HG02943 (cell line): ENCODE measurements around the gene U2AF2.
A peak's percentile ranks its signal among the peaks of the same experiment; 100 is the strongest.

Experiments
- ATAC-seq: cut with Tn5 transposase; IDR thresholded peaks from one replicate; pipeline ENCODE4 v1.9.1; 2021; ENCODE audit warnings: mild to moderate bottlenecking, low read depth, moderate library complexity; ENCODE audit not compliant: unreplicated experiment

U2AF2 gene

DNA sequence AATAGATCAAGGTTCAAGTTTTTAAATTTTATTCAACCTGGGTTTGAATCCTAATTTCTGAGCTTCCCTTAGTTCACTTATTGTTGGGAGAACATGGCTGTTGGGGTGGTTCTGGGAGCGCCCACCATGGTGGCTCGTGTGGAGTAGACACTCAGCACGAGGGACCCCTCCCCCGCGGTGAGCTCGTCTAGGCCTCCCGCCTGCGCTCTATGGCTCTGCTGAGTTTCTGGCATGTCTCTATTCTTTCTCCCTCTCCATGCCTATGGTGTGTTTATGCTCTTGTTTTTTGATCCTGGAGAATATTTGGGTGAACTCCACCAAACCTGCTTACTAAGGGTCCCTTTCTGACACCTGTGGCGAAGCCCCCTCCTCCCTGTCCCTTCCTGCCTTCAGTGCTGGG, 18.6 kb downstream of the U2AF2 start:
- no peak for ATAC-seq

DNA sequence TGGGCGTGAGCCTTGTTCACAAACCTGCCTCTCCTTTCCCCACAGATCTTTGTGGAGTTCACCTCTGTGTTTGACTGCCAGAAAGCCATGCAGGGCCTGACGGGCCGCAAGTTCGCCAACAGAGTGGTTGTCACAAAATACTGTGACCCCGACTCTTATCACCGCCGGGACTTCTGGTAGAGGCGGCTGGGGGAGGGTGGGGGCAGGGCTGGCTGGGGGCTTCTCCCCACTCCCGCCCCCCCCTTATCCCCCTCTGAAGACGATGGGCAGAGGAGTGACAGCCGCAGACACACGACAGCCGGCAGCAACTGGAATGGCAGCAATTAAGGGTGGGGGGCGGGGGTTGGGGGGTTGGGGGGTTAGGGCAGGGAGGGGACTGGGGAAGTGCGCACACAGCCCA, 19.1 kb downstream of the U2AF2 start:
- ATAC-seq, result no peak

DNA sequence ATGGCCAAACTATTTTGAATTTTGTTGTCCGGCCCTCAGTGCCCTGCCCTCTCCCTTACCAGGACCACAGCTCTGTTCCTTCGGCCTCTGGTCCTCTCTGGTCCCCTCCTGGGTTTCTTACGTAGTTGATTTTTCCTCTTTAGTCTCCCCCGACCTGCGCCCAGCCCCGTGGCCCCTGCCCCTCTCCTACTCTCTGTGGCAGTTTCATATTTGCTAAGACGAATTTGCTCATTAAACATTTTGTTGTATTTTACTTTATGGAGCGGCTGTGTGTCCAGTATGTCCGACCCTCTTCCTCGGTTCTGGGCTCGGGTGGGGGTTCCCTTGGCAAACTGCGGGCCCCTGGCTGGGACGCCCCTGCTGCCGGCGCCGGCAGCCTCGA, 19.6 kb downstream of the U2AF2 start:
- no peak for ATAC-seq

DNA sequence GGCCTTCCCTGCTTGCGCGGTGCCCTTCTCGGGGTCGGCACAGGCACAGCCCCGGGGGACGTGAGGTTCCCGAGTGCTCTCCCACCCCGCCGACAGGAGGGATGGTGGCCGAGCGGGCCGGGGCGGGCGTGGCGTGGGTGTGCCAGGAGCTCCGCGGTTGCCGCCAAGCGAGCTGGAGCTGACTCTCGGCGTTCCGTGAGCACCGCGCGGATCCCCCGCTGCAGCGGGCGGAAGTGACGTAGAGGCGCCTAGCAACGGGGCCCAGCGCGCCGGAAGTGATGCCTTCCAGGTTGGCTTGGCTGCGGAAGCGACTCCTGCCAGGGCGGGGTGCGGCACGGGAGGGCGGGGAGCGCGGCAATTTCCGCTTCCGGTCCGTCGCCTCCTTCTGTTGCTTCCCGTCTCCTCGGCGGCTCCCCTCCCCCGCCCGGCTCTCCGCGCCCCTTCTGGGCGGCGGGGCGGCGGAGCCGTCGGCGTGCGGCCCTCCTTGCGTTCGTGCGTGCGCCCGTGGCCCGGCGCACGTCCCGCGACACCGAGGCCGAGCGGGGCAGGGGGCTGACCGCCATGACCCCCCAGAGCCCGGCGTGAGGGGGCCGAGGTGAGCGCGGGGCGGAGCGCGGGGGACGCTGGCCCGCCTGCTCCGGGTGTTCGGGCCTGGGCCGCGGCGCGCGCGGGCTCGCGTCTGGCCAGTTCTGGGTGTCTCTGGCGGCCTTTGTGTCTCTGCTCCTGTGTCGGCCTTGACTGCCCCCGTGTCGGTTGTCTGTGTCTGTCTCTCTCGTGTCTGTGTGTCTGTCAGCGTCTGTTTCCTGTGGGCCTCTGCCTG, 20.2 kb downstream of the U2AF2 start, which contains the start of gene EPN1:
Gene EPN1, plus strand, starts transcription at position 386 of the 820 bp plus-strand sequence. CDS start 3,402 bp downstream, outside the sequence.
- ATAC-seq, result peak; percentile 50

DNA sequence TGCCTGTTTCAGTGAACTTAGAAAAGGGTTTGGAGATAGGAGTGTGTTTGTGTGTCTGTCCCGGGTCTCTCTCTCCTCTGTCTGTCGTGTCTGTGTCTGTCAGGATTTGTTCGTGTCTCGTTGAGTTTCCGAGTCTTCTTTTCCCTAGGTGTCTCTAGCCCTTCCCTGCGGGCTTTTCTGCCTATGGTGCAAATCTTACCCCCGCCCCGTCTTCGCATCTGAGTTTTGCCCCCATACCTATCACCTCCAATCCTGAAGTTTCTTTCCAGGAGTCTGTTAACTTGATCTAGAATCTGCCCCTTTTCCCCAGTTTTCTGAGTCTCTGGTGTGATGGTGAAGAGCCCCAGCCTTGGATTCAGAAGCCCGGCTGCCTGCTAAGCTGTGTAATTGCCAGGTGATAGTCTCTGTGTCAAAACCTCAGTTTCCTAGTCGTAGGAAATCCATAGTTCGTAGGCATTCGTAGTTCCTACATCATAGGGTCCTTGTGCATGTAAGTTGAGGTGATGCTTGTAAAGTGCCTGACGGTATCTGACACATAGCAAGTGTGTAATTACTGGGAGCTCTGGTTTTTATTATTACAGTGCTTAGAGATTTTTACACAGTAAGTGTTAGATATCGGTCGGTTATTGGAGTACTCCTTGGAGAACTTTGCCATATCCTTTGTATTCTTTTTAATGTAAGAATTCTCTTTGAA, 21.0 kb downstream of the U2AF2 start:
- ATAC-seq, result no peak

DNA sequence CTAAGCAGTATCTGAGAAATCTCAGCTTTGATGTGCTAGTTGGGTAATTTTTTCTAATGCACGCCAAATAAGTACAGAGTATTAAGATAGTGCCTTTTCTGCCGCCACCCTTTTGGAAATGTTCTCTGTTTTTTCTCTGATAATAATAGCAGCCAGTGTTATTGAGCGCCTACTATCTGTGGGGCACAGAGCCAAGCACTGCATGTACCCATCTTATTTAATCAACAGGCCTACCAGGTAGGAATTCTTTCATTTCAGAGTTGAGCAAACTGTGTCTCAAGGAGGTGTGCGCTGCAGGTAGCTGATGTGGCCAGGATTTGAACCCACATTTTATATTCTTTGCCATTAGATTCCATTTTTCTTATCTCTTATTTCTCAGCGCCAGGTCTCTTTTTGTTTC, 21.5 kb downstream of the U2AF2 start:
- ATAC-seq, result no peak

DNA sequence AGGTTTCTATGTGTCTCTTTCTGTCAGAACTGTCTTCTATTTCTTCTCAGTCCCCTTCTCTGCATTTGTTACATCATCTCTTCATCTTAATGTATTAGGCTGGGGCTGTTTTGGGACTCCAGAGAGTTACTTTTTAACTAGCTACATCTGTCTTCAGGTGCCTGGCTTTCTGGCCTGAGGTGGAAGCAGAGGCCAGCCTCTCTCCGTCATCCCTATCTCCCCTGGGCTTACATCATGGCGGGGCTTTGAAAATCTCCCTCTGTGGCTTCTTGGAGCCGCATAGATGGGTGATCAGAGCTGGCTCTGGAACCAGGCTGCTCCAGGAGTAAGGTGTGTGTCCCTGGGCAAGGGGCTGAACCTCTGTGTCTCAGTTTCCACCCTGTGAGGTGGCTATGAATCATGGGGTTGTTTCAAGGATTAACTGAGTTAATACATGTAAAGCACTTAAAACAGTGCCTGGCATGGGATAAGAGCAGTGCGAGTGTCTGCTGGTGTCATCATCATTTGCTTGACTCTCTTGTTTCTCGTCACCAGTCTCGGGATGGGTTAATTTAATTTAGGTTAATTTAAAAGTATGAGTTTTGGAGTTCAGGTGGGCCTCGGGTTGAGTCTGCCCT, 22.2 kb downstream of the U2AF2 start:
- no peak for ATAC-seq

DNA sequence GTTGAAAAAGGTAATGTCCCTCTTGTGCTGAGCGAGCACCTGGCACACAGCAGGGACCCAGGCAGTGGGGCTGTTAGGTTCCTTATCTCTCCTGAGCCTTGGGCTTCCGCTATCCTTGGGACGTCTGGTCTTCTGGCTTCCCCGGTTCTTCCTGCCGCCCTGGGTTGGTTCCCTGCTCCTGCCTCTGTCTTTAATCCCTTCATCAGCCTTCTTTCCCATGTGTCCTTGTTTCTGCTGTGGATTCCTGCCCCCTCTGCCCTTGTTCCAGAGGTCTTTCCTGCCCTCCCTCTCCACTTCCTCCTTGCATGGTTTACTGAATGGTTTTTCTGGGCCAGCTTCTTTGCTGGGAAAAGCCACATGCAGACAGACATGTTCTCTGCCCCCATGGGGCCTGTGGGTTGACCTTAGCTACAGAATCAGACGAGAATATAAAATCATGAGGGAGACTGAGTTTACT, 22.8 kb downstream of the U2AF2 start:
- ATAC-seq, result no peak

DNA sequence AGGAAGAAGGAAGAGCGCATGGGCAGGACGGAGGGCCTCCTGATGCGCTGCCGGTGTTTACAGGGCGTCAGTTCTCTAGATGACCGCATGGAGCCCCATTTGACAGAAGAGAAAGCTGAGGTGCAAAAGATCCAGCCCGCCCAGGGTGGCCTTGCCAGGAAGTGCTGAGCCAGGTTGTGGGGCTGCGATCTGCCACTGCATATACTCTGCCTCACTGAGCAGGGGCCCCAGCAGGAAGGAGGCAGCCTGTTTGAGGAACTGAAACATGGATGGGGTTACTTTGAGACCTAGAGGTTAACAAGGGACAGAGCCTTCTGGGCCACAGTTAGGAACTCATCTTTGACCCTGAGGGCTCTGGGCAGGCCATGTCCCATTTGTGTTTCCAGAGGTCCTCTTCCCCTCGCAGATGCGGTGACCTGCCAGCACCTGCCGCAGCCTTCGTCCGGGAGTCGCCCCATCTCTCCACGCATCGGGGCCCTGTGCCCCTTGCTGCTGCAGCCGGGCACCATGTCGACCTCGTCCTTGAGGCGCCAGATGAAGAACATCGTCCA, 23.4 kb downstream of the U2AF2 start:
- ATAC-seq, result peak; percentile 63

DNA sequence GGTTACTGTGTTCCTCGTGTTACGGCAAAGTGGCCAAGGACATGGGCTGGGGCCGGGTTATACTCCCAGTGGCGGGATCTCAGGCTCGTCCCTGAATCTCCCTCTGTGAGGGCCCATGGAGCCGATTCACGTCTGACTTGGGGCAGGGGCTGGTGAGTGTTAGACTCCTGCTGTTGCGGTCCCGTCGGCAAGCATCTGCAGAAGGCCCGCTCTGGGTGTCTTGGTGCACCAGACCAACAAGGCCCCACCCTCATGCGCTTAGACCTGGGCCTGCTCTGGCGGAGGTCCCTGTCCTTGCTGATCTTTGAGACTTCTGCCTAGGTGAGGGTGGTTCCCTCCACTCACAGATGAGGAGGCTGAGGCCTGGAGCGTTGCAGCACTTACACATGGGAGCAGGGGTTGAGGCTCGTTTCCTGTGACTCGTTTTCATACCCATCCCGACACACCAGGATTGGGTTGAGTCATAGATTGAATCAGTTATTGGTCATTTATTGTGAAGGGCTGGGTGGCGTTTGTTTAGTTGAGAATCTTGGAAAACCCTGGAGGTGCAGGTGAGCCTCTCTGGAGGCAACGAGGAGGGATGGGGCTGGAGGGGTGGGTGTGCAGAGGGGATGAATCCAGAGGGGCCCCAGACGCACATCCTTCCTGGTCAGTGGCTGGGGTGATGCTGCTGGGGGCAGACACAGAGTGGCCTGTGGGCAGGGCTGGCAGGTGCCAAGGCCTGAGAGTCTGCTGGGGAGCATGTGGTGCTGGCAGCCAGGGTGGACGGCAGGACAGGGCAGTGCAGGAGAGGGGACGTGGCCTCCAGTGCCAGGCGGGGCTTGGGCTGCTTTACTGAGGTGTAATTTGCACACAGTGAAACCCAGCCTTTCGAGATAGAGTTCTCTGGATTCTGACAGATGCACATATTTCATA, 24.8 kb downstream of the U2AF2 start:
- no peak for ATAC-seq

DNA sequence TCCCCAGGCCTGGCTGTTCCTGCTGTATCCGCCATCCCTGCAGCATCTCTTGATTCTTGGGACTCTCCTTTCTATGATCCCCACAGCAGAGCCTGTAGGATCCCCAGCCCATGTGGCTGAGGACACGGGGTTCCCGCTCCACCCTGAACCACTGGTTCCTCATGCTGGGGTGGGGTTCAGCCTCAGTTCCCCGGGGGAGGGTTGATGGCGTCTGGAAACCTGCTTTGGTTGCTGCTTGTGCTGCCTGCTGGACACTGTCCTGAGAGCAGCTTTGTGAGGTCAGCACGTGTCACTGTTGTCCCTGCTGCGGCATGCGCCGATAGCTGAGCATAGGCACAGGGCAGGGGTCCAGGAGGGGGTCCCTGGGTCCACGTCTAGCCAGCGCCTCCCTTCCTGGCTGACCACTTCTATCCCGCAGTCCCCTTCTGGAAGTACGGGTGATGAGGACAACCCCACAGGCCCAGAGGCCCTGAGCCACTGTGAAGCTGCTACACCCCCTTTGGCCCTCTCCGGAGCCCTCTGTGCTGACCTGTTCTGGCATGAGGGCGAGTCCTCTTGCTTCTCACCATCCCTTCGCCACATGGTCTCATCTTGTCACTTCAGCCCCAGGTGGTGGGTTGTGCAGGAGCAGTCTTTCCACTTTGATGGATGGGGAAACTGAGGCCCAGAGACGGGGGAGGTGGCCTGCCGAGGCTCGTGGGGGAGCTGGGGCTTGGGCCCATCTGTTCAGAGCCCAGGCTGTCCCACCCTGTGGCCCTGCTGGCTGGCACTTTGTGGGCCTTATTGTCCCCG, 25.7 kb downstream of the U2AF2 start:
- no peak for ATAC-seq

DNA sequence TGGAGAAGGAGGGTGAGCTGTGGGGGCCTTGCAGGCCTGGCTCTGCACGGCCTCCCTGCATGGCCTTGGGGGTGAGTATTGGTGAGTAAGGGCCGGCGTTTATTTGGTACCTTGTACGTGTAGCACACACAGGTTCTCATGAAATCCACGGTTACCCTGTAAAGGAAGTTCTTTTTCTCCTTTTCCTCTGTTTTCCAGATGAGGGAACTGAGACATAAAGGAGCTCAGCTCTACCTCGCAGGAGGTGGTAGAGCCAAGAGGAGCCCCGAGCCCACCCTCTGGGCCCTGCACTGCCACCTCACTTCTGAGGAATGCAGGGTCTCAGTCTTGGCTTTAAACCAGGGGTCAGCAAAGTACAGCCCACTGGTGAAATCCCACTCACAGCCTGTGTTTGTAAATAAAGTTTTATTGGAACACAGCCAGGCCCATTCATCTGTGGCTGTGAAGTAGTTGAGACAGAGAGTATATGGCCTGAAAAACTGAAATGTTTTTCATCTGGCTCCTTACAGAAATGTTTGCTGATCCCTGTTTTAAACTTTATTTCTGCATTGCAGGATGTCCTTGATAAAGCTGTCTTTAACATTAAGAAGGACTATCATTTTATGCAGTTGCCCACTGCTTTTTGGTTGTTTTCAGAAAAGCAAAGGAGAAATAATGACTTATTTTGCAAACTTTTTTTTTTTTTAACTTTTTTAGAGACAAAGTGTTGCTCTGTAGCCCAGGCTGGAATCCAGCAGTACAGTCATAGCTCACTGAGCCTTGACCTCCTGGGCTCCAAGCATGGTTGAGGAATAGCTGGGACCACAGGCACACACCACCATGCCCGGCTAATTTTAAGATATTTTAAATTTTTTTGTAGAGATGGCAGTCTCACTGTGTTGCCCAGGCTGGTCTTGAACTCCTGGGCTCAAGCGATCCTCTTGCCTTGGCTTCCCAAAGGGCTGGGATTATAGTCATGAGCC, 26.6 kb downstream of the U2AF2 start:
- ATAC-seq, result no peak

DNA sequence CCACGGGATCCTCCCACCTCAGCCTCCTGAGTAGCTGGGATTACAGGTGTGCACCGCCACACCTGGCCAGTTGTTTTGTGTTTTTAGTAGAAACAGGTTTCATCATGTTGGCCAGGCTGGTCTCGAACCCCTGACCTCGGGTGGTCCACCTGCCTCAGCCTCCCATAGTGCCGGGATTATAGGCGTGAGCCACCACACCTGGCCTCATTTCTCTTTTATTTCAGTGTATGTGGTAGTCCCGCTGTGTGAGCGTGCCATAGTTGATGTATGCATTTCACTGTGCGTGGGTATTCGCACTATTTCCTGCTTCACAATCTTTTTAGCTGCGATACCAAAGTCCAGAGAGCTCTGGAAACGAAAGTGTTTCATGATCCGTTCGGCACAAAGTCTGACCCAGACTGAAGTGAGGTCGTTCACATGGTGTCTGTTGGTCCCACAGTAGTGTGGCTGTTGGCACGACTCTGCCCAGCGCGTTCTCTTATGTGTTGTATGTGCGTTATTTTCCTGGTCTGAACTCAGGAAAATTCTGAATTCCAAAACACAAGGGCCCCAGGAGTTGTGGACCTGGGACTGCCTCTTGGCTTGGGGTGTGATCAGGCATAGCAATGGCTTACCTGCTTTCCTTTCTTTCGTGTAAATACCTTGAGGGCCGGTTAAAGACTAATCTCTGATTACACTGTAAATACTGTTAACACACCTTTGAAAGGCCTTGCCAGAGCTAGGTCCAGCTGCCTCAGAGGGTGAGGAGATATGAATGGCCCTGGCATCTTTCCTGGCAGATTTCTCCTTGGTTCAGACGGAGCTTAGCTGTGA, 28.8 kb downstream of the U2AF2 start:
- ATAC-seq, result no peak

DNA sequence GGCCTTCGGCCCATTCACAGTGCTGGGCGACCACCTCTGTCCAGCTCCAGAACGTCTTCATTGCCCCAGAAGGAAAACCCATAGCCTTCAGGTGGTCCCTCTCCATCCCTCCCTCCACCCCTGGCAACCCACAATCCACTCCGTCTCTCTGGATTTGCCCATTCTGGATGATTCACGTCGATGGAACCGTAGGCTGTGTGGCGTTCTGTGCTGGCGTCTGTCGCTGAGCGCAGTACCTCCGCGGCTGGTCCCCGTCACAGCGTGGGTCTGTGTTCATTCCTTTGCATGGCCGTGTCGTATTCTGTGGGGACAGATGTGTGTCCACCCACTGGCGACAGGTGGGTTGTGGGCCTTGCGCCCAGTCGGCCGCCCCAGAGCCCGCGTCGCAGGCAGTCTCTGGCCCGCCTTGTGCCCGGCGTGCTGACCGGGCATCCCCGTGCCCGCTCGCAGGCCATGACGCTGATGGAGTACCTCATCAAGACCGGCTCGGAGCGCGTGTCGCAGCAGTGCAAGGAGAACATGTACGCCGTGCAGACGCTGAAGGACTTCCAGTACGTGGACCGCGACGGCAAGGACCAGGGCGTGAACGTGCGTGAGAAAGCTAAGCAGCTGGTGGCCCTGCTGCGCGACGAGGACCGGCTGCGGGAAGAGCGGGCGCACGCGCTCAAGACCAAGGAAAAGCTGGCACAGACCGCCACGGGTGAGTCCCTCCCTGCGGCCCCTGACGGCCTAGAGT, 30.3 kb downstream of the U2AF2 start:
- no peak for ATAC-seq

DNA sequence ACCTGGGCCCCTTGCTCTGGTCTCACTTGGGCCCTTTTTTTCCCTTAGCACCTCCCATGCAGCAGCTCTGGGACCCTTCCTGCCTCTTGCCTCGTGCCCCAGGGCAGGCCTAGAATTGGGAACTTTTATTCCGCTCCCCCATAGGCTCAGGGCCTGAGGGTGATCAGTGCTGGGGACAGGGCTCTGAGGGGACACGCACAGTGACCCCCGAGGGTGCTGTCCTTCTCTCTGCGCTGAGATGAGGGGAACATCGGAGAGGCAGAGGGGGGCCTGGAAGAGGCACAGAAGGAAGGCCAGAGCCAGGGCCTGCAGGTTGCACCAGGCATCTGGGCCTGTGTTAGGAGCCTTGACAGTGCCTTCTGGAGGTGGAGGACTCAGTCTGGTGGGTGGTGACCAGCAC, 30.9 kb downstream of the U2AF2 start:
- ATAC-seq, result no peak

DNA sequence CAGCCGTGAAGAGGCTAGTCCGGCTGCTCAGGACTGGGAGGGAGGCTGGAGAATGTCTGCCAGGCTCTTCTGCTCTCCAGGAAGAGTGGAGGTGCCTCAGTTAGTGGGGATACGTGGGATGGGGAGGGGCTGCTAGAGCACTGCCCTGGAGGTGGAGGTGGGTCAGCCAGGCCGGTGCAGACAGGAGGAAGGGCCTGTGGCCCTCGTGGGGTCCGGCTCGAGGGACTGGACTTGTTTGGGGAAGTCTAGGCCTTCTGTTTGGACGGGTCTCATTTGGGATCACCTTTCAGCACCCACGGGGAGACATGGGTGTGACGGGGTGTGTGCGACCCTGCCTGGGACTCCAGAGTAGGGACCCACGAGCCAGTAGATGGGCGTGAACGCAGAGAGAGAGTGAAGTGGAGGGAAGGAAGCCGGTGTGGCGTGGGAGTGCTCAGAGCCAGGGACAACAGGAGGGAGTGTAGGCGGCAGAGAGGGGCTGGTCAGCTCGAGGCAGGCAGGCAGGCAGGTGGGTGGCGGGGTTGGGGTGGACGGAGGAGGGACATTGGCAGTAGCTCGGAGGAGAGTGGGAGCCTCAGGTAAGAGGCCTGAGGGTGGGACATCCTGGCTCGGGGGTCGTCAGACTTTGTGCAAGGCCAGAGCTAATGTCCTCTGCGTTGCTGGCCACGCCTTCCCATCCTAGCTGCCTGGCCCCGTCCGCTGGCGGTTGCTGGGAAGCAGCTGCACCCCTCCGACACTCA, 31.6 kb downstream of the U2AF2 start:
- ATAC-seq, result no peak
